HL-60/S4 (cell line): ENCODE measurements around the gene SSX4.
"Not testable (repeated sequence)": the region's sequence is repeated elsewhere in the genome, so short reads cannot be mapped to it uniquely, and the experiment has no call there.

Experiments used
- in situ Hi-C: fragments of 300-500 bp; cut with MboI; formaldehyde crosslinking; loops from 2 replicates; pipeline ENCODE4 v1.14.3; 2022; ENCODE audit warnings: low sequenced_read_pairs

The SSX4 gene, protein sequence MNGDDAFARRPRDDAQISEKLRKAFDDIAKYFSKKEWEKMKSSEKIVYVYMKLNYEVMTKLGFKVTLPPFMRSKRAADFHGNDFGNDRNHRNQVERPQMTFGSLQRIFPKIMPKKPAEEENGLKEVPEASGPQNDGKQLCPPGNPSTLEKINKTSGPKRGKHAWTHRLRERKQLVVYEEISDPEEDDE

DNA sequence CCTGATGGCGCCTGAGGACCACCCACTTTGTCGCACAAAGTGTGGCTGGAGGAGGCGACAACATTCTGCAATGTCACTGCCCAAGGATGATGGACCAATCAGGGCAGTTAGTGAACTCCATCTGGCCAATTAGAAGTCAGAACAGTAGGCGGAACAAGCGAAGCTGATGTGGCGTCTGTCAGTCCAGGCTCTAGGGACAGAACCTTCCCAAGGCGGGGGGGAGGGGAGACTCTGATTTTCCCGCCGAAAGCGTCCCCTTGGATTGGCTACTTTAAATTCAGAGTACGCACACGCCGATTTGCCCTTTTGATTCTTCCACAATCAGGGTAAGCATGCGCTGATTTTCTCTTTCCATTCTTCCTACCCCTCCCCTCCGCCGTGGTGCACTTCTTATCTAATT, at the start of gene SSX4:
Gene SSX4, plus strand, starts transcription at position 301 of the 400 bp plus-strand sequence. CDS start 515 bp downstream, outside the sequence.
- in situ Hi-C loops, result not testable (repeated sequence)

DNA sequence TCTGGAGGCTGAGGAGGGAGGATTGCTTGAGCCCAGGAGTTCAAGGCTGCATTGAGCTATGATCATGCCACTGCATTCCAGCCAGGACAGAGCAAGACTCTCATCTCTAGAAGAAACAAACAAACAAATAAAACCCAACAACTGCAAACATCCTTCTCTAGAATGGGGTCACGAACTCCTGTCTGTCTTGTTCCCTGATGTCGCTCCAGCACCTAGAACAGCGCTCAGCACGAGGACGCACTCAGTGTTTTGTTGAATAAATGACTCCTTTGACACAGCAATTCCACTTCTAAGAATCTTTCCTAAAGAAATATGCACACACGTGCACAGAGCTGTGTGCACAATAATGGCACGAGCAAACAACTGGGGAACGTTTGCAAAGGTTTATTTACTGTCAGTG, 37.3 kb upstream of the SSX4 start:
- in situ Hi-C loops, result not testable (repeated sequence)

DNA sequence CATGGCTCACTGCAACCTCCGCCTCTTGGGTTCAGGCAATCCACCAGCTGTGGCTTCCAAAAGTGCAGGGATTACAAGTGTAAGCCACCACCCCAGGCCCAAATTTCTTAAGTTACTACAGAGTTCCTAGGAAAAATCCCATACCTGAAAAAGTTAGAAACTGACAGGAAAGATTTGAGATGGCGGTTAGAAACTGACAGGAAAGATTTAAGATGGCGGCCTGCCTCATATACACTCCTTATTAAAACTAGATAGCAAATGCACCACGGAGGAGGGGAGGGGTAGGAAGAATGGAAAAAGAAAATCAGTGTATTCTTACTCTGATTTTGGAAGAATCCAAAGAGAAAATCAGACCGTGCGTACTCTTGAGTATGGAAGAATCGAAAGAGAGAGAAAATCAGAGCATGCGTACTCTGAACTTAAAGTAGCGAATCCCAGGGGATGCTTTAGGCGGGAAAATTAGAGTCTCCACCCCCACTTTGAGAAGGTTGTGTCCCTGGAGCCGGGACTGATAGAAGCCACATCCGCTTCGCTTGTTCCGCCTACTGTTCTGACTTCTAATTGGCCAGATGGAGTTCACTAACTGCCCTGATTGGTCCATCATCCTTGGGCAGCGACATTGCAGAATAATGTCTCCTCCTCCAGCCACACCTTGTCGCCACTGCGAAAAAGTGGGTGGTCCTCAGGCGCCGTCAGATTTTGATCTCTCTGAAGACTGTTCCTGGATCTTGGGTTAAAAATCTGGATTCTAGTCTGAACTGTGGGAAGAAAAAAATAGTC, 26.8 kb upstream of the SSX4 start, which contains the start of gene SSX3:
Gene SSX3, minus strand, starts transcription at position 389 of the 780 bp plus-strand sequence. CDS start 1,454 bp downstream, outside the sequence.
- in situ Hi-C loops, result not testable (repeated sequence)

DNA sequence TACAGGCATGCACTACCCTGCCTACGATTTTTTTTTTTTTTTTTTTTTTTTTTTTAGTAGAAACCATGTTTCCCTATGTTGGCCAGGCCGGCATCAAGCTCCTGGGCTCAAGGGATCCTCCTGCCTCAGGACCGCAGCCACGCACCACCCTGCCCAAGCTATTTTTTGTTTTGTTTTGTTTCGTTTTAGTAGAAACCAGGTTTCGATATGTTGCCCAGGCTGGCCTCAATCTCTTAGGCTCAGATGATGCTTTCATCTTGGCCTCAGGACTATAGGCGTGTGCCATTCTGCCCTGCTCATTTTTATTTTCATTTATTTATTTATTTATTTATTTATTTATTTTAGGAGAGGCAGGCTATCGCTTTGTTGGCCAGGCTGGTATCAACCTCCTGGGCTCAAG, 25.7 kb upstream of the SSX4 start:
- in situ Hi-C loops, result no loop called here

DNA sequence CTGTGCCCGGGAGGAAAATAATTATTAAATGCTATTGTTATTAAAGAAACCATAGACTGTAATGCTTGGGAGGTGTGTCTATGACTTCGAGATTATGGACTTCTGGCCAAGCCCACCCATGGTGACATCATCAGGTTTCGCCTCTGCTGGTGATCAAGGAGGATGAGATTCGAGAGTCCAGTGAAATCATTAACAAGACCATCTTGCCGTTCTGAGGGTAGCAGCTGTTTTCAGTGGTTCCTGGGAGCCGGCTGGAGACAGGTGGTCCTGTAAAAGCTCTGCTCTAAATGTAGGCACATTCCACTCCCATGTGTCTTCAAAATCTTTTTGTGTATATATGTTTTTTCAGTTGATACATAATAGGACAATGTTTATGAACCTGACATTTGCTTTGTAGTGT, 24.1 kb upstream of the SSX4 start:
- in situ Hi-C loops, result not testable (repeated sequence)

DNA sequence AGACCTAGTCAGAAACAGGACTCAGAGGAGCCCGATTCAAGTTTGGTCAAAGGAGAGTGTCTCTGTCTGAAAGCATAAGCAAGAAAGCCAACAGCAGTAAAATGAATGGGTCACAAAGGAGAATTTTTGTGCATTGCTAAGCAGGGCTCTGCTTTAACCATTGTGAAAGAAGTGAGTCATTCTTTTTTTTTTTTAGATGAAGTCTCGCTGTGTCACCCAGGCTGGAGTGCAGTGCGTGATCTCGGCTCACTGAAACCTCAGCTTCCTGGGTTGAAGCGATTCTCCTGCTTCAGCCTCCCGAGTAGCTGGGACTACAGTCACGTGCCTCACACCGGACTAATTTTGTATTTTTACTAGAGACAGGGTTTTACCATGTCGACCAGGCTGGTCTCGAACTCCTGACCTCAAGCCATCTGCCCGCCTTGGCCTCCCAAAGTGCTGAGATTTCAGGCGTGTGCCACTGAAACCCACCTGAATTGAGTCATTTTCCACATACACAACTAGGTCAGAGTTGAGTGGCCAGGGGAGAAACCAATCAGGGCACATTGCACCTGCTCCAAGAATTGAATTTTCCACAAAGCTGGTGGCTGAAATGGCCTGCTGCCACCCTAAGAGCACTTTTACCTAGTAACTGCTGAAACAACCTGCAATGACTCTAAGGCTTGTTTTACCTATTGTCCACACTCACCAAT, 15.5 kb upstream of the SSX4 start:
- in situ Hi-C loops, result not testable (repeated sequence)

DNA sequence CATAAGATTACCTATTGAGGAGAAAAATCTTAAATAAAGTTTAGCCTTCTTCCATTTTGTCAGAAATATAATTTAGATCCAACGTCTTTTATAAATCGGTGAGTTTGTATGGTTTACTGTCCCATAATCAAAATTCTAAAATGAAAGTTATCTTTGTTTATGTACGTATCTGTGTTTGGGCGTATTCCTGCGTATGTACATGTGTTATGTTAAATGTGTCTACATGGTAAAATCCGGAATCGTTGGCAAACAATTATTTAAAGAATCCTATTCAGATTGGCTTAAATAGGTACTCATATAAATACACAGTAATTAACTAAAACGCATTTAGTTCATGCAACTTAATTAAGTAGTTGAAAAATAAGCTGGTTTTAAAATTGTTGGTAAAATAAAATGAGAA, 12.9 kb upstream of the SSX4 start:
- in situ Hi-C loops, result not testable (repeated sequence)

DNA sequence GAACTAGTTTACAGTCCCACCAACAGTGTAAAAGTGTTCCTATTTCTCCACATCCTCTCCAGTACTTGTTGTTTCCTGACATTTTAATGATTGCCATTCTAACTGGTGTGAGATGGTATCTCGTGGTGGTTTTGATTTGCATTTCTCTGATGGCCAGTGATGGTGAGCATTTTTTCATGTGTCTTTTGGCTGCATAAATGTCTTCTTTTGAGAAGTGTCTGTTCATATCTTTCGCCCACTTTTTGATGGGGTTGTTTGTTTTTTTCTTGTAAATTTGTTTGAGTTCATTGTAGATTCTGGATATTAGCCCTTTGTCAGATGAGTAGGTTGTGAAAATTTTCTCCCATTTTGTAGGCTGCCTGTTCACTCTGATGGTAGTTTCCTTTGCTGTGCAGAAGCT, 13.6 kb downstream of the SSX4 start:
- in situ Hi-C loops, result not testable (repeated sequence)

DNA sequence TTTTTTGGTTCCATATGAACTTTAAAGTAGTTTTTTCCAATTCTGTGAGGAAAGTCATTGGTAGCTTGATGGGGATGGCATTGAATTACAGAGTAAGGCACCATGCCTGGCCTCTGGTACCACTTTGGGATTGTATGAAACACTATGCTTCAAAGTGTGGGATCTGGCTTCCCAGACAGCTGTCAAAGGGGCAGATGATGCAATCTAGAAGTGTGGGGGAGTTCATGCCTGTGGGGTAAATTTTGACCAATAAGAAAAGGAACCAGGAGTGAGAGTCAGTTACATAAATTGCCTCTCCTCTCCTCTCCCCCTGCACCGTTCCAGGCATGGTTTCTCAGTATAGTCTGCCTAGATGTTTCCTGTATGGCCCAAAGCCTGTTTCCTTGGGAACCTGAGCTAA, 14.5 kb downstream of the SSX4 start:
- in situ Hi-C loops, result not testable (repeated sequence)

DNA sequence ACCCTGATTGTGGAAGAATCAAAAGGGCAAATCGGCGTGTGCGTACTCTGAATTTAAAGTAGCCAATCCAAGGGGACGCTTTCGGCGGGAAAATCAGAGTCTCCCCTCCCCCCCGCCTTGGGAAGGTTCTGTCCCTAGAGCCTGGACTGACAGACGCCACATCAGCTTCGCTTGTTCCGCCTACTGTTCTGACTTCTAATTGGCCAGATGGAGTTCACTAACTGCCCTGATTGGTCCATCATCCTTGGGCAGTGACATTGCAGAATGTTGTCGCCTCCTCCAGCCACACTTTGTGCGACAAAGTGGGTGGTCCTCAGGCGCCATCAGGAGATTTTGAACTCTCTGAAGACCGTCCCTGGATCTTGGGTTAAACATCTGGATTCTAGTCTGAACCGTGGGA, 28.5 kb downstream of the SSX4 start, which contains the start of gene SSX4B:
Gene SSX4B, minus strand, starts transcription at position 101 of the 400 bp plus-strand sequence. CDS start 588 bp downstream, outside the sequence.
- in situ Hi-C loops, result not testable (repeated sequence)

DNA sequence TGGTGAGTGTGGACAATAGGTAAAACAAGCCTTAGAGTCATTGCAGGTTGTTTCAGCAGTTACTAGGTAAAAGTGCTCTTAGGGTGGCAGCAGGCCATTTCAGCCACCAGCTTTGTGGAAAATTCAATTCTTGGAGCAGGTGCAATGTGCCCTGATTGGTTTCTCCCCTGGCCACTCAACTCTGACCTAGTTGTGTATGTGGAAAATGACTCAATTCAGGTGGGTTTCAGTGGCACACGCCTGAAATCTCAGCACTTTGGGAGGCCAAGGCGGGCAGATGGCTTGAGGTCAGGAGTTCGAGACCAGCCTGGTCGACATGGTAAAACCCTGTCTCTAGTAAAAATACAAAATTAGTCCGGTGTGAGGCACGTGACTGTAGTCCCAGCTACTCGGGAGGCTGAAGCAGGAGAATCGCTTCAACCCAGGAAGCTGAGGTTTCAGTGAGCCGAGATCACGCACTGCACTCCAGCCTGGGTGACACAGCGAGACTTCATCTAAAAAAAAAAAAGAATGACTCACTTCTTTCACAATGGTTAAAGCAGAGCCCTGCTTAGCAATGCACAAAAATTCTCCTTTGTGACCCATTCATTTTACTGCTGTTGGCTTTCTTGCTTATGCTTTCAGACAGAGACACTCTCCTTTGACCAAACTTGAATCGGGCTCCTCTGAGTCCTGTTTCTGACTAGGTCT, 43.8 kb downstream of the SSX4 start:
- in situ Hi-C loops, result not testable (repeated sequence)

DNA sequence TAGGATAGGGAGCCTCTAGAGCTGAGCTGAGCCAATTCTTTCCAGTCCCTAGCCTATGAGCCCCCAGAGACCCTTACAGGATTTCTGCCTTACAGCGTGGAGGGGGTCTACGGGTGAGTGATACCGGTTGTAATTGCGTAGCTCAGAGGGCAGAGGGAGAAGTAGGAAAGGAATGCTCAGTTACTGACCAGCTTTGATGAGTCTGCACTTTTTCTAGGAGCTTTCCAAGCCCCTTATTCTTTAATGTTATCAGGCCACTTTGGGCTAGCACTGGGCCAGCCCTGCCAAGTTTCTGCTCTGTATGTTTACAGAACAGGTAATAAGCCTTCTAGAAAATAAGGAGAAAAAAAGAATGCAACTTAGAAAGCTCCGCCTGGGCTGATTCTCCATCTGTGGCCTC, 46.3 kb downstream of the SSX4 start:
- in situ Hi-C loops, result not testable (repeated sequence)

DNA sequence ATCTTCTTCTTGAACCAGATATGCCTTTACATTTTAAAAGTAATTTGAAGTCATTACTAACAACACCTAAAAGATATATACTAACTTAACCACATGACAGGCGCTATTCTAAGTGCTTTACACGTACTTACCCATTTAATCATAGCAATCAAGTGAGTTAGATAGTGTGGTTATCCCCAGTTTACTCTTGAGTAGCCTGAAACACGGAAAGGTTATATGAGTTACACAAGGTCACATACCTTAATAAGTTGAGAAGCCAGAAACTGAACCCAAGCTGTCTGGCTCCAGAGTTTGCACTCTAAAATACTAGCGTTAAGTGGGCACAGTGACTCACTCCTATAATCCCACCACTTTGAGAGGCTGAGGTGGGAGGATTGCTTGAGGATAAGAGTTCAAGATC, 46.8 kb downstream of the SSX4 start:
- in situ Hi-C loops, result not testable (repeated sequence)

DNA sequence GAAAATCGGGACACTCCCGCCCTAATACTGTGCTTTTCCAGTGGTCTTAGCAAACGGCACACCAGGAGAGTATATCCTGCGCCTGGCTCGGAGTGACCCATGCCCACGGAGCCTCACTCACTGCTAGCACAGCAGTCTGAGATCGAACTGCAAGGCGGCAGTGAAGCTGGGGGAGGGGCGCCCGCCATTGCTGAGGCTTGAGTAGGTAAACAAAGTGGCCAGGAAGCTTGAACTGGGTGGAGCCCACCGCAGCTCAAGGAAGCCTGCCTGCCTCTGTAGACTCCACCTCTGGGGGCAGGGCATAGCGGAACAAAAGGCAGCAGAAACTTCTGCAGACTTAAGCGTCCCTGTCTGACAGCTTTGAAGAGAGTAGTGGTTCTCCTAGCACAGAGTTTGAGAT, 50.4 kb downstream of the SSX4 start:
- in situ Hi-C loops, result not testable (repeated sequence)
